Mesenchymal stem cell (in vitro differentiated cells and primary cell): ENCODE data around the gene RAPGEF6.
"Not testable (repeated sequence)": the region's sequence is repeated elsewhere in the genome, so short reads cannot be mapped to it uniquely, and the experiment has no call there.

Source experiments
- DNase-seq: peaks from one replicate; pipeline ENCODE4 v3.0.0-alpha.2; 2013
- H2AFZ ChIP-seq: one replicate; pipeline ENCODE4 v1.6.1; 2013; ENCODE audit warnings: low read depth, mild to moderate bottlenecking, control low read depth, inconsistent platforms, low read length, moderate library complexity
- H2AK5ac ChIP-seq: 2 replicates; pipeline ENCODE4 v1.6.1; 2013; ENCODE audit warnings: low read length, moderate library complexity, mild to moderate bottlenecking, inconsistent platforms; ENCODE audit not compliant: severe bottlenecking
- H2BK120ac ChIP-seq: one replicate; pipeline ENCODE4 v1.6.1; 2013; ENCODE audit warnings: low read depth, mild to moderate bottlenecking, inconsistent platforms, low read length, moderate library complexity
- H2BK12ac ChIP-seq, 2 experiments: one replicate each; pipeline ENCODE4 v1.6.1; 2013; ENCODE audit warnings: inconsistent platforms in 2 of 2, low read length in 2 of 2, mild to moderate bottlenecking in 2 of 2, moderate library complexity in 2 of 2, control low read depth in 1 of 2
- H2BK15ac ChIP-seq: one replicate; pipeline ENCODE4 v1.6.1; 2013; ENCODE audit warnings: mild to moderate bottlenecking, low read depth, inconsistent platforms; ENCODE audit not compliant: poor library complexity, severe bottlenecking
- H2BK5ac ChIP-seq: 2 replicates; pipeline ENCODE4 v1.6.1; 2013; ENCODE audit warnings: low read depth, mild to moderate bottlenecking, low read length, control low read depth, inconsistent platforms; ENCODE audit not compliant: poor library complexity, severe bottlenecking
- H3K14ac ChIP-seq, 2 experiments: one replicate each; pipeline ENCODE4 v1.6.1; 2013; ENCODE audit warnings: inconsistent platforms in 2 of 2, low read length in 2 of 2, control low read depth in 1 of 2, mild to moderate bottlenecking in 1 of 2, moderate library complexity in 1 of 2
- H3K18ac ChIP-seq, 2 experiments: one replicate each; pipeline ENCODE4 v1.6.1; 2013; ENCODE audit warnings: inconsistent platforms in 2 of 2, low read length in 2 of 2, control low read depth in 1 of 2, low read depth in 1 of 2, mild to moderate bottlenecking in 1 of 2
- H3K23ac ChIP-seq, 2 experiments: one replicate each; pipeline ENCODE4 v1.6.1; 2013; ENCODE audit warnings: inconsistent platforms in 2 of 2, low read length in 2 of 2, mild to moderate bottlenecking in 2 of 2, moderate library complexity in 2 of 2, control low read depth in 1 of 2
- H3K27ac ChIP-seq: 2 replicates; pipeline ENCODE4 v1.5.1; 2013; ENCODE audit warnings: mild to moderate bottlenecking, moderate library complexity, low read length, control low read depth, inconsistent platforms; ENCODE audit not compliant: poor library complexity, severe bottlenecking
- H3K27me3 ChIP-seq, 2 experiments: 2 replicates each; pipeline versions ENCODE4 v1.6.1 to v1.7.0; 2013; ENCODE audit warnings: low read length in 2 of 2, mild to moderate bottlenecking in 2 of 2, moderate library complexity in 2 of 2, control low read depth in 1 of 2, inconsistent platforms in 1 of 2; ENCODE audit not compliant: control insufficient read depth in 1 of 2, insufficient read depth in 1 of 2
- H3K36me3 ChIP-seq, 2 experiments: 2 replicates each; pipeline versions ENCODE4 v1.6.1 to v1.7.0; 2013; ENCODE audit warnings: low read length in 2 of 2, control low read depth in 1 of 2, inconsistent platforms in 1 of 2, low read depth in 1 of 2, mild to moderate bottlenecking in 1 of 2; ENCODE audit not compliant: insufficient read depth in 2 of 2, control insufficient read depth in 1 of 2
- H3K4ac ChIP-seq, 2 experiments: one replicate each; pipeline ENCODE4 v1.6.1; 2013; ENCODE audit warnings: inconsistent platforms in 2 of 2, low read length in 2 of 2, mild to moderate bottlenecking in 2 of 2, moderate library complexity in 2 of 2, control low read depth in 1 of 2, low read depth in 1 of 2
- H3K4me1 ChIP-seq: 2 replicates; pipeline ENCODE4 v1.6.1; 2013; ENCODE audit warnings: low read depth, low read length, control low read depth; ENCODE audit not compliant: control insufficient read depth, insufficient read depth
- H3K4me2 ChIP-seq: 2 replicates; pipeline ENCODE4 v1.6.1; 2013; ENCODE audit warnings: low read length, mild to moderate bottlenecking, inconsistent platforms; ENCODE audit not compliant: poor library complexity, severe bottlenecking
- H3K4me3 ChIP-seq, 2 experiments: 2 replicates each; pipeline versions ENCODE4 v1.5.1 to v1.7.0; 2013; ENCODE audit warnings: low read length in 2 of 2, mild to moderate bottlenecking in 2 of 2, control low read depth in 1 of 2, low read depth in 1 of 2; ENCODE audit not compliant: insufficient read depth in 1 of 2
- H3K79me1 ChIP-seq: replicated peaks from 2 replicates; pipeline ENCODE4 v1.6.1; 2013; ENCODE audit warnings: mild to moderate bottlenecking, control low read depth, low read length, inconsistent platforms; ENCODE audit not compliant: poor library complexity, severe bottlenecking
- H3K9ac ChIP-seq: 2 replicates; pipeline ENCODE4 v1.7.0; 2013; ENCODE audit warnings: mild to moderate bottlenecking, low read length, moderate library complexity
- H3K9me3 ChIP-seq: 2 replicates; pipeline ENCODE4 v1.7.0; 2013; ENCODE audit warnings: mild to moderate bottlenecking, low read length; ENCODE audit not compliant: control insufficient read depth
- H4K8ac ChIP-seq: one replicate; pipeline ENCODE4 v1.6.1; 2013; ENCODE audit warnings: inconsistent platforms, mild to moderate bottlenecking, low read length, moderate library complexity
- H4K91ac ChIP-seq: one replicate; pipeline ENCODE4 v1.6.1; 2013; ENCODE audit warnings: mild to moderate bottlenecking, low read length, inconsistent platforms
- WGBS: methylation state at CpG from one replicate; pipeline ENCODE4 v1.1.7; 2013; ENCODE audit warnings: mixed read lengths; 5-methylcytosine and 5-hydroxymethylcytosine counted together

RAPGEF6 gene

DNA sequence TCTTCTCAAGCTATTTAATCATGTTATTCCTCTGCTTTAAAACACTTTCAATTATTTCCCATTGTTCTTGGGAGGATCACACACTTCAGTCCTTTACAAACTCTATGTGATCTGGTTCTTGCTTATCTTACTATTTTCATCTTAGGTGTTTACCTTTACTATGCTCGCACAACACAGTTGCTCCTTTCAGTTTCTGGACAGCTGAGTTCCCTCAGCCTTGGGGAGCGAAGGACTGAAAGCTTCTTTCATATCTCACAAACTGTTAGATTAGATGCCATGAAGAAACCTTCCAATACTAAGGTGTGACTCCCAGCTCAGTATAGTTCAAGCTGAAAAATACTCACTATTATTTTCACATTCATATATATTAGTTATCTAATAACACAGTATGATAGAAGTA, 253.3 kb downstream of the RAPGEF6 start:
- H2BK120ac ChIP-seq, result no peak overlapping the region
- no peak overlapping the region for H3K4me2 ChIP-seq
- H4K8ac ChIP-seq, result no peak overlapping the region
- H2BK15ac ChIP-seq, result no peak overlapping the region
- 95% methylated on average over 2 of the region's 2 CpGs for WGBS
- no peak for DNase-seq
- no peak overlapping the region for H2AK5ac ChIP-seq
- H3K23ac ChIP-seq, result no peak overlapping the region
- H3K4me1 ChIP-seq, result peaks cover 7% of the 10 kb centered on the region
- no peak overlapping the region for H3K4me3 ChIP-seq
- no peaks in the 10 kb centered on the region for H3K9me3 ChIP-seq
- no peak overlapping the region for H4K91ac ChIP-seq
- peaks cover 11% of the 10 kb centered on the region for H3K79me1 ChIP-seq
- H3K4ac ChIP-seq, result no peak overlapping the region
- H3K18ac ChIP-seq, result no peak overlapping the region
- no peak overlapping the region for H2BK12ac ChIP-seq
- H2AFZ ChIP-seq, result no peak overlapping the region
- H3K9ac ChIP-seq, result no peak overlapping the region
- no peak overlapping the region for H2BK5ac ChIP-seq
- no peaks in the 10 kb centered on the region for H3K27me3 ChIP-seq
- H3K36me3 ChIP-seq, result peaks cover 0 to 9% of the 10 kb centered on the region in 2 experiments
- no peak overlapping the region for H3K14ac ChIP-seq
- no peak overlapping the region for H3K27ac ChIP-seq

DNA sequence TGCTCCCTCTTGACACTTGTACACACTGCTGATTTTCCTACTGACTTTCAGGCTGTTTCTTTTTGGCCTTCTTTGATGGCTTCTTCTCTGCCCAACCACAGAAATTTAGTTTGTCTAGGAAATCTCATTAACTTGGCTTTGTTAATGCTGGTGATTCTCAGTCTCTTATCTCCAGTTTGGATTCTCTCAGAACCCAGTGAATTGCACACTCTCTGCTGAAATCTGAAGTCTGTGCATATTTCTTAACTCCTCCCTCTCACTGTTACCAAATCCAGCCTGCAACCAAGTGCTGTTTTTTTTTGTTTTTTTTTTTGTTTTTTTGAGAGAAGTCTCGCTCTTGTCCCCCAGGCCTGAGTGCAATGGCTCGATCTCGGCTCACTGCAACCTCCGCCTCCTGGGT, 254.0 kb downstream of the RAPGEF6 start:
- no peaks in the 10 kb centered on the region for H3K27me3 ChIP-seq
- no peak overlapping the region for H3K23ac ChIP-seq
- WGBS, result 97% methylated on average over 4 of the region's 4 CpGs
- H2BK15ac ChIP-seq, result no peak overlapping the region
- no peak overlapping the region for H3K4me3 ChIP-seq
- no peak overlapping the region for H3K4ac ChIP-seq
- H2BK120ac ChIP-seq, result no peak overlapping the region
- H3K9me3 ChIP-seq, result no peaks in the 10 kb centered on the region
- H2AK5ac ChIP-seq, result no peak overlapping the region
- no peak overlapping the region for H2BK12ac ChIP-seq
- no peak overlapping the region for H3K4me2 ChIP-seq
- DNase-seq, result peak; percentile 51
- H3K4me1 ChIP-seq, result peaks cover 5% of the 10 kb centered on the region
- no peak overlapping the region for H3K9ac ChIP-seq
- H4K8ac ChIP-seq, result no peak overlapping the region
- no peak overlapping the region for H2BK5ac ChIP-seq
- H3K18ac ChIP-seq, result no peak overlapping the region
- H3K36me3 ChIP-seq, result peaks cover 0 to 4% of the 10 kb centered on the region in 2 experiments
- H3K79me1 ChIP-seq, result peaks cover 16% of the 10 kb centered on the region
- H2AFZ ChIP-seq, result no peak overlapping the region
- no peak overlapping the region for H4K91ac ChIP-seq
- no peak overlapping the region for H3K14ac ChIP-seq
- no peak overlapping the region for H3K27ac ChIP-seq

DNA sequence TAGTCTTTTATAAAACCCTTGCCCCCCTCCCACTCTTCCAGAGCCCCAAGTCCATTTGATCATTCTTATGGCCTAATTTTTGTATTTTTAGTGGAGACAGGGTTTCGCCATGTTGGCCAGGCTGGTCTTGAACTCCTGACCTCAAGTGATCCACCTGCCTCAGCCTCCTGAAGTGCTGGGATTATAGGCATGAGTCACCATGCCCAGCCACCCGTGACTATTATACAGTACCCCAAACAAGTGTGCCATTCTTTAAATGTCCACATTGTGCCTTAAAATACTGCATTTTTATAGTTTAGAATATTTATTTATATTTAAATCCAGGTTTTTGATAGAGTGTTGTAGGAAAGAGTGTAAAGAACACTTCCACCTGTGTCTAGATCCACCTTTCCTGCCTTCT, 254.8 kb downstream of the RAPGEF6 start:
- not testable (repeated sequence) for H3K9ac ChIP-seq, H2BK15ac ChIP-seq, H2BK12ac ChIP-seq, H3K4ac ChIP-seq, H2BK5ac ChIP-seq, H3K14ac ChIP-seq, H3K4me1 ChIP-seq, H2AK5ac ChIP-seq, H3K9me3 ChIP-seq, H3K27me3 ChIP-seq, H3K4me3 ChIP-seq, H3K36me3 ChIP-seq, H3K18ac ChIP-seq, H4K8ac ChIP-seq, H2AFZ ChIP-seq, H3K4me2 ChIP-seq, H2BK120ac ChIP-seq, DNase-seq, H3K23ac ChIP-seq, H4K91ac ChIP-seq
- 73% methylated on average over 1 of the region's 2 CpGs for WGBS
- peak overlapping the region; percentile 55 for H3K27ac ChIP-seq
- H3K79me1 ChIP-seq, result peaks cover 16% of the 10 kb centered on the region

- 16% methylated on average over 7 of the region's 7 CpGs for WGBS
- H2BK5ac ChIP-seq, result no peak overlapping the region
- H2BK12ac ChIP-seq, result no peak overlapping the region
- H3K79me1 ChIP-seq, result peaks cover 16% of the 10 kb centered on the region
- H3K18ac ChIP-seq, result no peak overlapping the region
- no peaks in the 10 kb centered on the region for H3K36me3 ChIP-seq
- H2AK5ac ChIP-seq, result no peak overlapping the region
- H4K91ac ChIP-seq, result no peak overlapping the region
- H3K23ac ChIP-seq, result no peak overlapping the region
- H3K4me1 ChIP-seq, result peaks cover 5% of the 10 kb centered on the region
- no peaks in the 10 kb centered on the region for H3K9me3 ChIP-seq
- no peak overlapping the region for H3K14ac ChIP-seq
- no peak overlapping the region for H4K8ac ChIP-seq
- H3K9ac ChIP-seq, result no peak overlapping the region
- H3K27me3 ChIP-seq, result no peaks in the 10 kb centered on the region
- no peak overlapping the region for H2BK120ac ChIP-seq
- H3K27ac ChIP-seq, result peak overlapping the region; percentile 55
- H2BK15ac ChIP-seq, result no peak overlapping the region
- H3K4me2 ChIP-seq, result no peak overlapping the region
- no peak overlapping the region for H3K4ac ChIP-seq
- DNase-seq, result peak; percentile 95
- H3K4me3 ChIP-seq, result no peak overlapping the region
- no peak overlapping the region for H2AFZ ChIP-seq
Observed at GRCh38 chr5:131379723-131380122, 255.3 kb downstream of the RAPGEF6 start.
